ENCODE data around the gene DACH1.

DNA sequence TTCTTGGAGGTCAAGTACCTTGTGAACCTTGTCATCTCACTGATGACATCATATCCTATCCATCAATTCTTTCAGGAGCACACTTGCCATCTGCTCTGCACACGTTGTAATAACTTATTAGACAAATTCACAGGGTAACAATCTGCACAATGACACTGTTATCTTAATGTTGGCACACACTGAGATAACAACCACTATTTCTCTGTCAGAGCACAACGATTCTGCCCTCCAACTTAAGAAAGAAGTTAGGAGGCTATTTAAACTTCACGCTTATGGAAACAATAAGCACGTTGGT, 351.3 kb downstream of the DACH1 start:
- TF ChIP-seq, protein P1, sequence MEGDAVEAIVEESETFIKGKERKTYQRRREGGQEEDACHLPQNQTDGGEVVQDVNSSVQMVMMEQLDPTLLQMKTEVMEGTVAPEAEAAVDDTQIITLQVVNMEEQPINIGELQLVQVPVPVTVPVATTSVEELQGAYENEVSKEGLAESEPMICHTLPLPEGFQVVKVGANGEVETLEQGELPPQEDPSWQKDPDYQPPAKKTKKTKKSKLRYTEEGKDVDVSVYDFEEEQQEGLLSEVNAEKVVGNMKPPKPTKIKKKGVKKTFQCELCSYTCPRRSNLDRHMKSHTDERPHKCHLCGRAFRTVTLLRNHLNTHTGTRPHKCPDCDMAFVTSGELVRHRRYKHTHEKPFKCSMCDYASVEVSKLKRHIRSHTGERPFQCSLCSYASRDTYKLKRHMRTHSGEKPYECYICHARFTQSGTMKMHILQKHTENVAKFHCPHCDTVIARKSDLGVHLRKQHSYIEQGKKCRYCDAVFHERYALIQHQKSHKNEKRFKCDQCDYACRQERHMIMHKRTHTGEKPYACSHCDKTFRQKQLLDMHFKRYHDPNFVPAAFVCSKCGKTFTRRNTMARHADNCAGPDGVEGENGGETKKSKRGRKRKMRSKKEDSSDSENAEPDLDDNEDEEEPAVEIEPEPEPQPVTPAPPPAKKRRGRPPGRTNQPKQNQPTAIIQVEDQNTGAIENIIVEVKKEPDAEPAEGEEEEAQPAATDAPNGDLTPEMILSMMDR (IDR thresholded peaks at IDR 0.05), result no peak
- TF ChIP-seq POLR2A (IDR thresholded peaks at IDR 0.05), result no peak
- TF ChIP-seq EP300 (IDR thresholded peaks at IDR 0.05; ENCODE audit: low read depth), result no peak
- TF ChIP-seq POLR2AphosphoS5 (IDR thresholded peaks at IDR 0.05), result no peak
